Hindlimb muscle (tissue), 1 donor: Measurements from ENCODE around the gene OBSCN. TPM values are rescaled to one million over a fixed set of nuclear protein-coding genes. Genes with fewer than 3 reads are reported as not detected.
A peak's percentile ranks its signal among the peaks of the same experiment; 100 is the strongest.
"Not testable (repeated sequence)": the region's sequence is repeated elsewhere in the genome, so short reads cannot be mapped to it uniquely, and the experiment has no call there.

Experiments
- DNase-seq: peaks from one replicate; pipeline ENCODE4 v3.0.0-alpha.2; 2013
- polyA plus RNA-seq: library from polyadenylated mRNA; unstranded; fragments of 120-200 nt; gene quantifications from one replicate; pipeline ENCODE4 v1.2.1, GENCODE V29; 2013; ENCODE audit not compliant: insufficient read length

OBSCN gene
- polyA plus RNA-seq, 1 donor = 556 TPM

DNA sequence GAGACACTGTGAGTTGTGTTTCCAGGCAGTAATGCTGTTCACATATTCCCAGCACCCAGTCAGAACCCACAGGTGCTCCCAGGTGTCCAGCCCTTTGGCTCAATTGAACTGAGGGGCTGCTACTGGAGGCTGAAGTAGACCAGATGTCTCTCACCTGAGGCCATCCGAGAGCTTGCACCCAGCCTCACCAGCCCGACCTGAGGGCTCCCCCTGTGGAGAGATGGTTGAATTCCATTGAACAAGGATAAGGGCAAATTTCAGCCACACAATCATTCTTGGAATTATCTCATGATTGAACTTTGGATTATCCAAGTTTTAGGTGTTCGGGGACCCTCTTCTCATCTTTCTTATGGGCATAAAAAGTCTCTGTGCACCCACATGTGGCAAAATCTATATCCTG lies 52.1 kb downstream of the OBSCN start:
- no peak for DNase-seq

DNA sequence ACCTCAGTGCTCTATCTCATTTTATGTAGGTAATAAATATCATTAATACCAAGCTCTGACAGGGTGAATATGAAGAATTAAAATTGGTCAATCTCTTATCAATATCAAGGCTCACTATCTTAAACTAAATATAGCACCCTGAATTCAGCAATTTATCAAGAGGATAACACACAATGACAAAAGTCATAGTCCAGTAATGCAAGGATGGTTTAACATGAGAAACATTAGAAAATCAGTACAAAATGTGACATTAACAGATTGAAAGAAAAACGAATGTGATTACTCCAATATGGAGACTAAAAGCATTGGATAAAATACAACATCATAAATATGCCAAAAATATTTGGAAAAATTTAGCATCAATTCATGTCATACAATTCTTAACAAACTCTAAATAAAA lies 53.9 kb downstream of the OBSCN start:
- DNase-seq = no peak

DNA sequence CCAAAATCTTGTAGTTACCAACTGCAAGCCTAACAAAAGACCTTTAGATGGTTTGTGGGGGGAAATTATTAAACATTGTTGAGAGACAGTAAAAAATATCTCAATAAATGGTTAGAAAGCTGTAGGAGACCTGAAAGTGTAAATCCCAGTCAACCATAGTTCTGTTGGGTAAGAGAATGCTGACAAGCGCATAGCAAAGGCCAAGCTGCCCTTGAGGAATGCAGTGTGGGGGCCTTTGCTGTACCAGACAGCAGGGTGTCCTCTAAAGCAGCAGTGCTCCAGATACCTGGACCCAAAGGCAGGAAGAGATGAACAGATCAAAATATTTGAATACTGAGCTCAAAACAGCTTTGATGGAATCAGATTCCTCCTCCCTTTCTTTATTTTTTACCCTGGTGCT lies 54.6 kb downstream of the OBSCN start:
- no peak for DNase-seq

DNA sequence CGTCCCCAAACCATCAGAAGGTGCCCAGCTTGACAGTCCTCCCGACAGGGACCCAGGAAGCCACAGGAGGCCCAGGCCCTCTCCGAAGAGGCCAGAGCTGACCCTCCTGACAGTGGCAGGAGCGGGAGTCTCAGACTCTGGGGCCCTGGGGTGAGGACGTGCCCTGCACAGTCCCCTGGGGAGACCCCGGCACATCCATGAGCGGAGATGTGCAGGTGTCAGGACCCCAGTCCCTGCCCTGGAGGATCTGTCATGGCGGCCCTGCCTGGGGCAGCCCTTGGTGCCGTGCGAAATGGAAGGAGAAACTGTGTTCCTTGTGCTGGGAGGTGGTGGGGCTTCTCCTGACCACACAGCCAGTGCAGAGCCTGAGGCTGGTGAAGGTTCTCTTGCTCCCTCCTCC lies 55.8 kb downstream of the OBSCN start:
- DNase-seq = no peak

DNA sequence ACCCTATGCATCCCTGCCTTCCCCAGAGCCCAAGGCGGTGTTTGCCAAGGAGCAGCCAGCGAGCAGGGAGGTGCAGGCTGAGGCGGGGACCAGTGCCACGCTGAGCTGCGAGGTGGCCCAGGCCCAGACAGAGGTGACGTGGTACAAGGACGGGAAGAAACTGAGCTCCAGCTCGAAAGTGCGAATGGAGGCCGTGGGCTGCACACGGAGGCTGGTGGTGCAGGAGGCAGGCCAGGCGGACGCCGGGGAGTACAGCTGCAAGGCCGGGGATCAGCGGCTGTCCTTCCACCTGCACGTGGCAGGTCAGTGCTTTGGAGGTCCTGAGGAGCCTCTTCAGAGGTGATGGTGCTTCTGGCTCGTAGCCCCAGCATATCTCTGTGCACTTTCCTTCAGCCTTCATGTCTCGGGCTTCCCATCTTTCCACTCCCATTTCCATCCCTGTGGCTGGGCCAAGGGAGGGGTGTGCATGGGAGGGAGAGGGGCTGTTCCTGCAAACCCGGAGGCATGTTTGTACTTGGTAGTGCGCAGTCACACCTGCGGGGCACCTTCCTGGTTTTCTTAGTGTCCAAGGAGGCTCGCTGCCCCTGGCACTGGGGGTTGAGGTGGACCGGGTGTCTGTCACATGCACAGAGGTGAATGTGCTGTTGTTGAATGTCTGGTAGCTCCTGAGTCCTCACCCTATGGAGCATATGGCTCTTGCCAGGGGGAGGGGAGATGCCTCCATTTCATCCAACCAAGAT lies 56.4 kb downstream of the OBSCN start:
- DNase-seq = no peak

DNA sequence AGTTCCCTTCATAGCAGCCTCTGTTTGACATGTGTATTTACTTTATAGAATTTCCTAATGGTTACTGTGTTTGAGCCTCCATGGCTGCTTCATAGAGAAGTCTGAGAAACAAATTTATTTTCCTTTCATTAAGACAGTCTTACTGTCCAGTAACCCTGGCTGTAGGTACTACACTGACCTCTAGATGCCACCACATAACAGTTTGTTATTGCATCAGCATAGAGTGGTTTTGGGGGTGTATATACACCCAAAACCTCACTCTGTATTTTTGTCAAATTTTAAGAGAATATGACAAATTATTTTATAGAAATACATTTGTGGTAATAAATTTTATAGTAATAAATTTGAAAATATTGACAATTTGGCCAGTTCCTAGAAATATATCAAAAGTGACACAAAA lies 57.3 kb downstream of the OBSCN start:
- no peak for DNase-seq

DNA sequence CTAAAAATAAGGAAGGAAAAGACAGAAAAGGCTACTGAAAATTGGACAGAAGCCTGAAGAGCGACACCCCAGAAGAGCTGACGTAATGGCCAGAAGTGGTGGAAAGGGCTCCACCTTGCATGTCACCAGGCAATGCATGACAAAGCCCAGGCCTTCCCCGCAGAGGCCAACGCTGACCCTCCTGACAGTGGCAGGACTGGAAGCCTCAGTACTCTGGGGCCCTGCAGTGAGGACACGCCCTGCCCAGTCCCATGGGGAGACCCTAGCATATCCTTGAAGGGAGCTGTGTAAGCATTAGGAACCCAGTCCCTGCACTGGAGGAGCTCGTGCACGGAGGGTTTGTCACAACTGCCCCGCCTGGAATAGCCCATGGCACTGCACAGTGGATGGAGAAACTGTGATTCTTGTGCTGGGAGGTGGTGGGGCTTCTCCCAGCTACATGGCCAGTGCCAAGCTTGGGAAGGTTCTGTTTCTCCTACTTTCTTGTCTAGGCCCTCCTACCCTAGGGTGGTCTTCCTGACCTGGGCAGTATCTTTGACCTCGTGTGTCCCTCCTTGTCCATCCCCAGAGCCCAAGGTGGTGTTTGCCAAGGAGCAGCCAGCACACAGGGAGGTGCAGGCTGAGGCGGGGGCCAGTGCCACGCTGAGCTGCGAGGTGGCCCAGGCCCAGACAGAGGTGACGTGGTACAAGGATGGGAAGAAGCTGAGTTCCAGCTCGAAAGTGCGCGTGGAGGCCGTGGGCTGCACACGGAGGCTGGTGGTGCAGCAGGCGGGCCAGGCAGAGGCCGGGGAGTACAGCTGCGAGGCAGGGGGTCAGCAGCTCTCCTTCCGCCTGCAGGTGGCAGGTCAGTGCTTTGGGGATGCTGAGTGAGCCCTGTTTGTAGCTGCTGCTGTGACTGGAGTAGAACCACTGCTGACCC lies 60.4 kb downstream of the OBSCN start:
- DNase-seq = no peak

DNA sequence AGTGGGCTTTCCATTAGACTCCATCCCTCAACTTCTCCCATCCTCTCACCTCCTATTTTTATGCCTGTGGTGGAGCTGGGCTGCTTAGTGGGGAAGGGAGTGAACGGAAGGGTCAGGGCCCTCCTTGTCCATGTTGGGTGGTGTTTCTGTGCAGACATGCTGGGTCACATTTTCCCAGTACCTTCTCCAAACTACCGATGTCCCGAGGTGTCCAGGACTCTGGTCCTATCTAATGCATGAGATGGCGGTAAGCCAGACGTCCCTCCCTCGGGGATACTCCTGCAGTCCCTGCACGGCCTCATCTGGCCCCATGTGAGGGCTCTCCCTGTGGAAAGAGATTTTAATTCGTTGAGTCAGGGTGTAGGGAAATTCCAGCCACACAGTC lies 61.0 kb downstream of the OBSCN start:
- no peak for DNase-seq

DNA sequence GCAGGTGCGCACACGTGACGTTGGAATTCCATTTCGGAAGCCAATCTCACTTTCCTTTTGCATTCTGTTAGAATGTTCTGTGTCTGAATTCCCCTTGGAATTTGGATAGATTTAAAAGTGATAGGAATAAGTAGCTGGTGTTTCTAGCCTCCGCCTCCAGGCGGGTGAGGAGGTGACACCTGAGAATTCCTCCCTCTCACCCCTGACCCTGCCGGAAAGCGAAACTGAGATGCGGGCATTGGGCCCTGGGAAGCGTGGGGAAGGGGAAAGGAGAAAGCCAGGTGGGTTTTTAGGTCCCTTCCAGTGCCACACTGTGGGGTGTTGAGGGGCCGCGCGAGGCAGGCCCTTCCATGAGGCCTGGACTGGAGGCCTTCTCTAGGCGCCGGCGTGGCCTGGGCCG lies 61.6 kb downstream of the OBSCN start:
- DNase-seq = not testable (repeated sequence)

DNA sequence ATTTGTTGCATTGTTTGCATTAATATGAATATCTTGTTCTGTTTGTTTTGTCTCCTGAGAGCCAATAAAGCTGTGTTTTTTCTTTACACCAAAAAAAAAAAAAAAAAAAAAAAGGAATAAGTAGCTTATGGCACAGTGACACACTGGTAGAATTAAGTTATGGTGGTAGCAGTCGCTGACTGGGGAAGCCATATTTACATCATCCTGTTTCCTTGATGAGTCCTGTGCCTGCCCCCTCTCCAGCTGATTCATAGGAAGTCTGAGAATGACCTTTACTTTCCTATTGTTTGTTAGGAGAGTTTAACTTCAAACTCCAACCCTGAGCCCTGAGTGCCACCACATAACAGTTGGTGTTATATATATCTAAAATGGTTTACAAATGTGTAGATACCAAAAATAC lies 62.2 kb downstream of the OBSCN start:
- DNase-seq = no peak

DNA sequence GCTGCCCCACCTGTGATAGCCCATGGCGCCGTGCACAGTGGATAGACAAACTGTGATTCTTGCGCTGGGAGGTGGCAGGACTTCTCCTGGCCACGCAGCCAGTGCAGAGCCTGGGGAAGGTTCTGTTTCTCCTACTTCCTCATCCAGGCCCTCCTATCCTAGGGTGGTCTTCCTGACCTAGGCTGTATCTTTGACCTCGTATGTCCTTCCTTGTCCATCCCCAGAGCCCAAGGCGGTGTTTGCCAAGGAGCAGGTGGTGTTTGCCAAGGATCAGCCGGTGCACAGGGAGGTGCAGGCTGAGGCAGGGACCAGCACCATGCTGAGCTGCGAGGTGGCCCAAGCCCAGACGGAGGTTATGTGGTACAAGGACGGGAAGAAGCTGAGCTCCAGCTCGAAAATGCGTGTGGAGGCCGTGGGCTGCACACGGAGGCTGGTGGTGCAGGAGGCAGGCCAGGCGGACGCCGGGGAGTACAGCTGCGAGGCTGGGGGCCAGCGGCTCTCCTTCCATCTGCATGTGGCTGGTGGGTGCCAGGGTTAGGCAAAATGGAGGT lies 63.9 kb downstream of the OBSCN start:
- no peak for DNase-seq

DNA sequence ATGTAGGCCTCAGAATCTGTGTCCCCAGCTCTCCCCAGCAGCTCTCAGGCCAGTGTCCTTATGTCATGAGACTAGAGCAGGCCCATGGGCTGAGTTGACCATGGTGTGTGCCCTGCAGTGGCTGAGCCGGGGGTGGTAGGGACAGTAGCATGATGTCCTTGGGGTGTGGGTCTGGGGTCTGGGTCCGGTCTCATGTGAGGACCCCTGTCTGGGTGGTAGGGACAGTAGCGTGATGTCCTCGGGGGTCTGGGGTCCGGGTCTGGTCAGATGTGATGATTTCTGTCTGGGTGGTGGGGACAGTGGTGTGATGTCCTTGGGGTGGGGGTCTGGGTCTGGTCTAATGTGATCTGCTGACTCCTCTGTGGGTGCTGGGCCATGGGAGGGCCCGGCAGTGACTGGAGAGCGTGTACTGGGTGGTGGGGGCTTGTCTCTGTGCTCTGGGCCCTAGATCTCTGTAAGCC lies 64.5 kb downstream of the OBSCN start:
- DNase-seq = no peak

DNA sequence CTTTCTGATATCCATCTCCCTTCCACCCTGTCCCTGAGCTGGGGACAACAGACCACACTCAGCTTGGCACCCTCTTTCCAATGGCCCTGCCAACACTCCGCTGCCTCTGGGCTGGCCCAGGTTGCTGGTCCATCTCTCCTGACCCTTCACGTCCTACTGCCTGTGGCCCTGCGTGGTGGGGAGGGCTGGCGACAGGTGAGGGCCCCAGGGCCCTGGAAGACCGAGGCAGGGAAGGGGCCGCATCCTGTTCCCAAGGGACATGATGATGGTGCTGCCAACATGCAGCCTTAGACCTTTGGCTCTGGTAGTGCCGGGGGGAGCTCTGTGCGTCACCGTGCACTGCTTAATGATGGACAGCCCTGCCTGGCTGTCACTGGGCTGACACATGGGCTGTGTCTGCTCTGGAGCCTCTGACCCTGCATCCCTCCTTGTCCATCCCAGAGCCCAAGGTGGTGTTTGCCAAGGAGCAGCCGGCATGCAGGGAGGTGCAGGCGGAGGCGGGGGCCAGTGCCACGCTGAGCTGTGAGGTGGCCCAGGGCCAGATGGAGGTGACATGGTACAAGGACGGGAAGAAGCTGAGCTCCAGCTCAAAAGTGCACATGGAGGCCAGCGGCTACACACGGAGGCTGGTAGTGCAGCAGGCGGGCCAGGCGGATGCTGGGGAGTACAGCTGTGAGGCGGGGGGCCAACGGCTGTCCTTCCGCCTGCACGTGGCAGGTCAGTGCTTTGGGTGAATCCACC lies 65.2 kb downstream of the OBSCN start:
- no peak for DNase-seq

DNA sequence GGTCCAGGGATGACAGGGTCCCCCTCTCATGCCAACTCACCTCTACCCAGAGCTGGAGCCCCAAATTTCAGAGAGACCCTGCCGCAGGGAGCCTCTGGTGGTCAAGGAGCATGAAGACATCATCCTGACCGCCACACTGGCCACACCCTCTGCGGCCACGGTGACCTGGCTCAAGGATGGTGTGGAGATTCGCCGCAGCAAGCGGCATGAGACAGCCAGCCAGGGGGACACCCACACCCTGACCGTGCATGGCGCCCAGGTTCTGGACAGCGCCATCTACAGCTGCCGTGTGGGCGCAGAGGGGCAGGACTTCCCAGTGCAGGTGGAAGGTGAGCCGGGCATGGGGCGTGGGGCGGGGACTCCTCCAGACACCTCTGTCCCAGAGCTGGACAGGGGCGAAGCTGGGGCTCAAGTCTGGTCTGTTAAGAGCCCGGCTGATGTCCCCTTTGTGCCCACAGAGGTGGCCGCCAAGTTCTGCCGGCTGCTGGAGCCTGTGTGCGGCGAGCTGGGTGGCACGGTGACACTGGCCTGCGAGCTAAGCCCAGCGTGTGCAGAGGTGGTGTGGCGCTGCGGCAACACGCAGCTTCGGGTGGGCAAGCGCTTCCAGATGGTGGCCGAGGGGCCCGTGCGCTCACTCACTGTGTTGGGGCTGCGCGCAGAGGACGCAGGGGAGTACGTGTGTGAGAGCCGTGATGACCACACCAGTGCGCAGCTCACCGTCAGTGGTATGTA lies 66.0 kb downstream of the OBSCN start:
- no peak for DNase-seq

DNA sequence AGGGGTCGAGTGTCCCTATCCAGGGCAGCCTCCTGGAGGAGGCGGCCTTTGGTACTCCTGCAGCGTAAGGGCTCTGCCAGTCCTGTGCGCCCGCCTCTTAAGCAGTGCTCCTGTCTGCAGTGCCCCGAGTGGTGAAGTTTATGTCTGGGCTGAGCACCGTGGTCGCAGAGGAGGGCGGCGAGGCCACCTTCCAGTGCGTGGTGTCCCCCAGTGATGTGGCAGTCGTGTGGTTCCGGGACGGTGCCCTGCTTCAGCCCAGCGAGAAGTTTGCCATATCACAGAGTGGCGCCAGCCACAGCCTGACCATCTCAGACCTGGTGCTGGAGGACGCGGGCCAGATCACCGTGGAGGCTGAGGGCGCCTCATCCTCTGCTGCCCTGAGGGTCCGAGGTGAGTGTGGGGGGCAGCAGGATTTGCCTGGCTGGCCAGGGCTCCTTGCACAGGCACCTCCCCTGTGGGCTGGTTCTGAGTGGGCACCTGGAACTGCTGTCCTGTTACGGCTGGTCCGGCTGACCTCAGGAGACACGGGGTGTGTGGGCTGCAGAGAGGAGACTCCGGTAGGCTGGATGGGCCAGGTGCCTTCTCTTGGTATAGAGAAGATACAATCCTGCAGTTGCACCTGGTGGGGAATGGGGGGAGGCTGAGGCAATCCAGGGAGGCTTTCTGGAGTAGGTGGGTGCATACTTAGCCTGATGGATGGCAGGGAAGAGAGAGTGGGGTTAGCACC lies 66.8 kb downstream of the OBSCN start:
- DNase-seq = no peak

DNA sequence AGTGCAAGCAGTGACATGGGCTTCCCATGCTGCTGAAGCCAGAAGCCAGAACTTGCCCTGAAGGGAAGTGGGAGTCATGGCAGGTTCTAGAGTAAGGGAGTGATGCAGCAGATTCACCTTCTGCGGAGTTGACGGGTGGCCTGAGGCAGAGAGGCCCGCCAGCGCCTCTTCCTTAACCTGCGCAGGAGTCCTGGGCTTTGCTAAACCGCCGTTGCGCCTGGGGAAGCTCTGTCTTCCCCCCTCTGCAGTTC lies 67.3 kb downstream of the OBSCN start:
- DNase-seq = no peak

DNA sequence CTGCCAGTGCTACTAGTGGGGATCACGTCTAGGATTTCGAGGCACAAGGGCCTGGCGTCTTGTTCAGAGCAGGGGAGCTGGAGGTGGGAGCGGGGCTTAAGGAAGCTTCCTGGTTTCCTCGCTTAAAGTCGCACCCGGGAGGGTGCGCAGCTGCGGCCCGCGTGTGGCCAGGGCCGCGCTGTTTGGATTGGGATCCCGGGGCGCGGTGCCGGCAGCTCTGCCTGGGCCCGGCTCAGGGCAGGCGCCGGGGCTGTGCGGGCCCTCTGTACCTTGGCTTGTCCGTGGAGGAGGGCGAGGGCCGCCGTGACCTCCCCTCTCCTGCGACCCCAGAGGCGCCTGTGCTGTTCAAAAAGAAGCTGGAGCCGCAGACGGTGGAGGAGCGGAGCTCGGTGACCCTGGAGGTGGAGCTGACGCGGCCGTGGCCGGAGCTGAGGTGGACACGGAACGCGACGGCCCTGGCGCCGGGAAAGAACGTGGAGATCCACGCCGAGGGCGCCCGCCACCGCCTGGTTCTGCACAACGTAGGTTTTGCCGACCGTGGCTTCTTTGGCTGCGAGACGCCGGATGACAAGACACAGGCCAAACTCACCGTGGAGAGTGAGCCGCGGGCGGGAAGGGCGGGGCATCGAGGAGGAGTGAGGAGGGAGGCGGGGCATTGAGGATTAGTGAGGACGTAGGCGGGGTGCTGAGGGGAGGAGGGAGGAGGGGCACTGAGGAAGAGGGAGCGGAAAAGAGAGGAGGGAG lies 67.8 kb downstream of the OBSCN start:
- DNase-seq = peak; percentile 91

DNA sequence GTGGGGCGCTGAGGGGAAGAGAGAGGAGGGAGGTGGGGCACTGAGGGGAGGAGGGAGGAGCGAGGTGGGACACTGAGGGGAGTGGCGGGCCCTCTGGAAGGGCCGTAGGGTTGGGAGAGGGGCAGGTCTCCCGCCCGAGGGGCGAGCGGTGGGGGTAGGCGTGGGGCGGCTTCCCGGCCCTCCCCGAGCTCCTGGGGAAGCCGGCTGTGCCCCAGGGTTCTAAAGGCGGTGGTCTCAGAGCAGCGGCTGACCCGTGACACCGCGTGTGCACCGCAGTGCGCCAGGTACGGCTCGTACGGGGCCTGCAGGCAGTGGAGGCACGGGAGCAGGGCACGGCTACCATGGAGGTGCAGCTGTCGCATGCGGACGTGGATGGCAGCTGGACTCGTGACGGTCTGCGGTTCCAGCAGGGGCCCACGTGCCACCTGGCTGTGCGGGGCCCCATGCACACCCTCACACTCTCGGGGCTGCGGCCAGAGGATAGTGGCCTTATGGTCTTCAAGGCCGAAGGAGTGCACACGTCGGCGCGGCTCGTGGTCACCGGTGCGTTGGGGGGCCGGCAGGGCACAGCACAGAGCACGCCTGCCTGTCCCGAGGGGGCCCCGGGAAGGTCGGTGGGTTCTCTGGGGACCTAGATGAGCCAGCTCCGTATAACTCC lies 68.5 kb downstream of the OBSCN start:
- DNase-seq = peak; percentile 31

DNA sequence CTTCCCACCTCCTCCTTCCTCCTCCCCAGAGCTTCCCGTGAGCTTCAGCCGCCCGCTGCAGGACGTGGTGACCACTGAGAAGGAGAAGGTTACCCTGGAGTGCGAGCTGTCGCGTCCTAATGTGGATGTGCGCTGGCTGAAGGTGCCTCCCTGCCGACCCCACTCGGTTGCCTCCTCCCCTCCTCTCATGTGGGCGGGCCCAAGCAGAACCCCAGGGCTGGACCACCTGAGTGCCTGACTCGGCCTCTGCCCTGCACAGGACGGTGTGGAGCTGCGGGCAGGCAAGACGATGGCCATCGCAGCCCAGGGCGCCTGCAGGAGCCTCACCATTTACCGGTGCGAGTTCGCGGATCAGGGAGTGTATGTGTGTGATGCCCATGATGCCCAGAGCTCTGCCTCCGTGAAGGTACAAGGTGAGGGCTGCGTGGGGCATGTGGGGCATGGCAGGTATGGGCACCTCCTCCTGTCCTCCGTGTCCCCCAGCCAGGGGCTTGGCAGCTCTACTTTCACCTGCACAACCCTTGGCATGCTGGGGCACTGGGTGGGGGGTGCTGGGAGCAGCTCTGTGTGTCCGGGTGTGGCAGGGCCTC lies 69.2 kb downstream of the OBSCN start:
- DNase-seq = no peak
